ENCODE data around the gene RASSF1.

Gene RASSF1

GRCh38 chr3:50365080-50365841 is 24.6 kb upstream of the RASSF1 start:
- Histone ChIP-seq H3K9me3 (ENCODE audit: control insufficient read depth, insufficient read depth, low read depth, low read length) (no peaks in the 10 kb centered on the region), H3K9ac (ENCODE audit: low read length) (peak overlapping the region; percentile 59), H3K4me3 (ENCODE audit: low read depth, low read length) (peak overlapping the region; percentile 87), H3K27me3 (ENCODE audit: control insufficient read depth, insufficient read depth, low read length) (peaks cover 28% of the 10 kb centered on the region), H3K4me1 (ENCODE audit: control insufficient read depth, insufficient read depth, low read length) (peaks cover 3% of the 10 kb centered on the region; the same call in 1 of the 2 replicates), H3K36me3 (ENCODE audit: control insufficient read depth, insufficient read depth, low read length) (no peaks in the 10 kb centered on the region), H3K27ac (ENCODE audit: low read depth, low read length) (no peak overlapping the region)

DNA sequence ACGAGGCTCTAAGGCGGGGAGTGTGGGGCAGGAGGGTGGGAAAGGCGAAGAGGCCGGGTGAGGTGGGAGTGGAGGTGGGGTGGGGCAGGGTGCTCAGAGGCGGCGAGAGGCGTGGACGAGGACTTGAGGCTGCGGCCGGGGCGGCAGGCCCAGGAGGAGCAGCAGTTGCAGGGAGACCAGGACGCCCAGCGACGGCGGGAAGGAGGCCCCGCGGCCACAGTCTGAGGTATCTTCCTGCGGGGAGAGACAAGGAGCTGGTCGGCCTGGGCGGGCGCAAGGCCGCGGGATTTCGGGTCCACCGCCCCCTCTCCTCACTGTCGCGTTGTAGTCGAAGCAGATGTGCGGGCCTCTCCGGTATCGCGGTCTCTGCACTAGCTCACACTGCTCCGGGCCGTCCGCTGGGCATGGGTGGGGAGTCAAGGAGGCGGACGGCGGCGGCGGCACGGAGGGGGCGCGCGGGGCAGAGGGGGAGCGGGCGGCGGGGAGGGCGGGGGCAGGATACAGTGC is 24.0 kb upstream of the RASSF1 start:
- H3K27me3 ChIP-seq (ENCODE audit: control insufficient read depth, insufficient read depth, low read length): peaks cover 28% of the 10 kb centered on the region
- no peaks in the 10 kb centered on the region for H3K9me3 ChIP-seq (ENCODE audit: control insufficient read depth, insufficient read depth, low read depth, low read length)
- no peak overlapping the region for H3K27ac ChIP-seq (ENCODE audit: low read depth, low read length)
- peak overlapping the region; percentile 87 for H3K4me3 ChIP-seq (ENCODE audit: low read depth, low read length)
- H3K4me1 ChIP-seq (ENCODE audit: control insufficient read depth, insufficient read depth, low read length): peaks cover 7% of the 10 kb centered on the region; the same call in 1 of the 2 replicates
- H3K9ac ChIP-seq (ENCODE audit: low read length): peak overlapping the region; percentile 6
- no peaks in the 10 kb centered on the region for H3K36me3 ChIP-seq (ENCODE audit: control insufficient read depth, insufficient read depth, low read length)

- H3K4me3 ChIP-seq (ENCODE audit: low read depth, low read length): peak overlapping the region; percentile 94
- no peak overlapping the region for H3K9ac ChIP-seq (ENCODE audit: low read length)
- H3K4me1 ChIP-seq (ENCODE audit: control insufficient read depth, insufficient read depth, low read length): peaks cover 33% of the 10 kb centered on the region
- no peak overlapping the region for H3K27ac ChIP-seq (ENCODE audit: low read depth, low read length)
- no peaks in the 10 kb centered on the region for H3K9me3 ChIP-seq (ENCODE audit: control insufficient read depth, insufficient read depth, low read depth, low read length)
- H3K27me3 ChIP-seq (ENCODE audit: control insufficient read depth, insufficient read depth, low read length): peaks cover 13% of the 10 kb centered on the region
- H3K36me3 ChIP-seq (ENCODE audit: control insufficient read depth, insufficient read depth, low read length): peaks cover 23% of the 10 kb centered on the region
These were observed 19.1 kb upstream of the RASSF1 start for GRCh38 chr3:50359760-50360110.

DNA sequence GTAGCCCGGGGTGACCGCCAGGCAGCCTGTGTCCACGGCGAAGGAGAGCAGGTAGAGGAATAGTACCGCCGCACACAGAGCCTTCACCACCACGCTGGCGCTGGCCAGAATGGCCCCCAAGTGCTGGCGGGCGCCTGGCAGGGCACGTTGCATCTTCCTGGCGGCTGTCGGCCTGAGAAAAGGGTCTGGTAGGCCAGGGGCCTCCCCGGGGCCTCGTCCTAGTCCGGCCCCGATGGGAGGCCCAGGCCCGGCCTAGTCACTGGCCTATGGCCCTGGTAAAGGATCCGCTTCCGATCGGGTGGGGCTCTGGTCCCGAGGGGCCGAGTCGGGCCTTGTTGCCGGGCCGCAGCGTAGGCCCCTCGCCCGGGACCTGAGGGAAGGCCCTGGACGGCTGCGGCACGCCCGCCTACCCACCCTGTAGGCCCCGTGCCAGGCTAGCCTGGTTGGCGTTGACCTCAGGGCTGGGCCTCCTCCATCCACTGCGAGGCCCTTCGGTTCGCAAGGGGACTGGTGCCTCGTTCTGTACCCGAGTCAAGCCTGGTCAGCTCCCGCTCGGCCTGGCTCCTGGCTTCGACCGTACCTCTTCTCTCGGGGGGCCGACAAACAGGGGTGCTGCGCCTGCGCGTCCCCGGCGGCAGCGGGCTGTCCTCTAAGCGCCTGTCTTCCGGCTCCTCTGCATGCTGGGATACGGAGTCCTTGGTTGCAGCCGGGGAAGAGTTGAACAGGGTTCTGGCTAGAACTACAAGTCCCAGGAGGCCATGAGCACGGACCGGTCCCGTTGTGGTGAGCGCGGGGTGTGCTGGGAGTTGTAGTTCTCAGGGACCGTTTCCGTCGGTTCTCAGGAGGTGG is 18.5 kb upstream of the RASSF1 start, which contains the start of gene TMEM115:
TMEM115 (minus strand) TSS at position 611 of the 849 bp plus-strand sequence; CDS start at position 153, 458 bp downstream.
- H3K9ac ChIP-seq (ENCODE audit: low read length): peak within 1 kb of the TSS; percentile 85
- H3K27ac ChIP-seq (ENCODE audit: low read depth, low read length): peak within 1 kb of the TSS; percentile 11; the same call in 1 of the 2 replicates
- peaks cover 29% of the 10 kb centered on the region for H3K36me3 ChIP-seq (ENCODE audit: control insufficient read depth, insufficient read depth, low read length)
- peaks cover 30% of the 10 kb centered on the region for H3K4me1 ChIP-seq (ENCODE audit: control insufficient read depth, insufficient read depth, low read length)
- H3K4me3 ChIP-seq (ENCODE audit: low read depth, low read length): peak within 1 kb of the TSS; percentile 94
- peaks cover 8% of the 10 kb centered on the region for H3K27me3 ChIP-seq (ENCODE audit: control insufficient read depth, insufficient read depth, low read length)
- H3K9me3 ChIP-seq (ENCODE audit: control insufficient read depth, insufficient read depth, low read depth, low read length): no peaks in the 10 kb centered on the region

GRCh38 chr3:50358355-50358910 is 17.8 kb upstream of the RASSF1 start:
- Histone ChIP-seq H3K27me3 (ENCODE audit: control insufficient read depth, insufficient read depth, low read length) (peaks cover under 1% of the 10 kb centered on the region; the same call in 1 of the 2 replicates), H3K4me1 (ENCODE audit: control insufficient read depth, insufficient read depth, low read length) (peaks cover 30% of the 10 kb centered on the region), H3K9me3 (ENCODE audit: control insufficient read depth, insufficient read depth, low read depth, low read length) (no peaks in the 10 kb centered on the region), H3K9ac (ENCODE audit: low read length) (peak overlapping the region; percentile 85), H3K4me3 (ENCODE audit: low read depth, low read length) (peak overlapping the region; percentile 94), H3K36me3 (ENCODE audit: control insufficient read depth, insufficient read depth, low read length) (peaks cover 35% of the 10 kb centered on the region), H3K27ac (ENCODE audit: low read depth, low read length) (peak overlapping the region; percentile 11; the same call in 1 of the 2 replicates)

DNA sequence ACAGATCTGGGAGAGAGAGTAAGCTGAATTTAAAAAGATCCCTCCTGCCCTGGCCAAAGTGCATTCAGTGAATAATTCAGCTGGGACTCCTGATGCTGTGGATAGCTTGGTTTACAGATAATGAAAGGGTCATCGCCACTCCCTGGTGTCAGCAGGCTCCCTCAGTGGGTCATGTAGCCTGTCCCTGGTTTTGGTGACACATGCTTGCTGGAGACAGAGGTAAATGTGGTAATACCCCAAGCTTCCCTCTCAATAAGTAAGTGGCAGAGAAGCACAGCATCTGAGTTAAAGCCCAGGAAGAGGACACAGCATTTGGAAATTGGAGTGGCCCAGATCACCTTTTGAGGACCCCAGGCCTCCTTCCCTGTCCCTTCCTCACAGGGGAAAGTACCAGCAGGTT is 16.8 kb upstream of the RASSF1 start:
- Histone ChIP-seq H3K36me3 (ENCODE audit: control insufficient read depth, insufficient read depth, low read length) (peaks cover 39% of the 10 kb centered on the region), H3K4me1 (ENCODE audit: control insufficient read depth, insufficient read depth, low read length) (peaks cover 30% of the 10 kb centered on the region), H3K9ac (ENCODE audit: low read length) (peak overlapping the region; percentile 11), H3K27ac (ENCODE audit: low read depth, low read length) (no peak overlapping the region), H3K4me3 (ENCODE audit: low read depth, low read length) (peak overlapping the region; percentile 94), H3K27me3 (ENCODE audit: control insufficient read depth, insufficient read depth, low read length) (no peaks in the 10 kb centered on the region), H3K9me3 (ENCODE audit: control insufficient read depth, insufficient read depth, low read depth, low read length) (no peaks in the 10 kb centered on the region)

- peaks cover 31% of the 10 kb centered on the region for H3K4me1 ChIP-seq (ENCODE audit: control insufficient read depth, insufficient read depth, low read length)
- H3K27me3 ChIP-seq (ENCODE audit: control insufficient read depth, insufficient read depth, low read length): no peaks in the 10 kb centered on the region
- 0 out of 2 replicates have a peak overlapping the region, but pooled peaks have one; percentile 1 for H3K4me3 ChIP-seq (ENCODE audit: low read depth, low read length)
- no peak overlapping the region for H3K9ac ChIP-seq (ENCODE audit: low read length)
- H3K9me3 ChIP-seq (ENCODE audit: control insufficient read depth, insufficient read depth, low read depth, low read length): no peaks in the 10 kb centered on the region
- no peak overlapping the region for H3K27ac ChIP-seq (ENCODE audit: low read depth, low read length)
- H3K36me3 ChIP-seq (ENCODE audit: control insufficient read depth, insufficient read depth, low read length): peaks cover 39% of the 10 kb centered on the region
These were observed 15.9 kb upstream of the RASSF1 start for GRCh38 chr3:50356553-50356952.

DNA sequence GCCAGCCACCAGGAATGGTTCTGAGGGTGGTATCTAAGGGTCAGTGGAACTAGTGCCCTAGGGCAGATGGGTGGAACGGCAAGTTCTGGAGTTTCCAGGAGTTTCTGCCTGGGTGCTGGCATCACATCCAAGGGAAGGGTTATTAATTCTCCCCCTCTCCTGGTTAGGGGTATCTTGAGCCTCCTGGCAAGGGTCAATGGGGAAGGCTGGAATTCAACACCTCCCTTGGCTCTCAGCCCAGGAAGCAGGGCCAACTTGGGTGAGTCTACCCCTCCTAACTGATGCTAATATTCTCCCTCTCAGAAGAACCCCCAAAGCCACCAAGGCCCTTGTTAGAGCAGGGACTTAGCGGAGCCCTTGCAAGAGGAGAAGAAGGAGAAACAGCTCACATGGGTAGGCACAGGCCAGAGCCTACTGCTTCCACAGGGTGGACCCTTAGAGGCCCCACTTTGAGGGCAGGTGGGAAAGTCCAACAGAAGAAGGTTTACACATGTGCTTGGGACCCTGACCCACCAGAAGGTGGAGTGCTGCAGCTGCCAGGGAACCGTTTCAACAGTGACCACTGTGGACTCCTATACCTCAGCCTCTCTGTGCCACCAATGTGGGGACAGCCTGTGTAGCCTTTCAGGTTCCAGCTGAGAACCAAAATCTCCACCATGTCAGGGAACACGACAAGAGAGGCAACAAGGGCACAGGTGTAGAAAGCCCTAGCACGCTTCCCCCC is 15.4 kb upstream of the RASSF1 start:
- H3K4me1 ChIP-seq (ENCODE audit: control insufficient read depth, insufficient read depth, low read length): peaks cover 36% of the 10 kb centered on the region

GRCh38 chr3:50354850-50355249 is 14.2 kb upstream of the RASSF1 start:
- H3K27me3 ChIP-seq (ENCODE audit: control insufficient read depth, insufficient read depth, low read length): no peaks in the 10 kb centered on the region
- no peaks in the 10 kb centered on the region for H3K9me3 ChIP-seq (ENCODE audit: control insufficient read depth, insufficient read depth, low read depth, low read length)
- peaks cover 39% of the 10 kb centered on the region for H3K36me3 ChIP-seq (ENCODE audit: control insufficient read depth, insufficient read depth, low read length)
- no peak overlapping the region for H3K4me3 ChIP-seq (ENCODE audit: low read depth, low read length)
- peaks cover 40% of the 10 kb centered on the region for H3K4me1 ChIP-seq (ENCODE audit: control insufficient read depth, insufficient read depth, low read length)
- no peak overlapping the region for H3K9ac ChIP-seq (ENCODE audit: low read length)
- no peak overlapping the region for H3K27ac ChIP-seq (ENCODE audit: low read depth, low read length)

More for the DNA sequence above, 15.4 kb upstream of the RASSF1 start:
- Histone ChIP-seq H3K9me3 (ENCODE audit: control insufficient read depth, insufficient read depth, low read depth, low read length) (no peaks in the 10 kb centered on the region), H3K27me3 (ENCODE audit: control insufficient read depth, insufficient read depth, low read length) (no peaks in the 10 kb centered on the region), H3K27ac (ENCODE audit: low read depth, low read length) (no peak overlapping the region), H3K4me3 (ENCODE audit: low read depth, low read length) (no peak overlapping the region), H3K9ac (ENCODE audit: low read length) (no peak overlapping the region), H3K36me3 (ENCODE audit: control insufficient read depth, insufficient read depth, low read length) (peaks cover 39% of the 10 kb centered on the region)

- Histone ChIP-seq H3K27me3 (ENCODE audit: control insufficient read depth, insufficient read depth, low read length) (no peaks in the 10 kb centered on the region), H3K36me3 (ENCODE audit: control insufficient read depth, insufficient read depth, low read length) (peaks cover 39% of the 10 kb centered on the region), H3K27ac (ENCODE audit: low read depth, low read length) (no peak overlapping the region), H3K4me1 (ENCODE audit: control insufficient read depth, insufficient read depth, low read length) (peaks cover 40% of the 10 kb centered on the region), H3K9me3 (ENCODE audit: control insufficient read depth, insufficient read depth, low read depth, low read length) (no peaks in the 10 kb centered on the region), H3K9ac (ENCODE audit: low read length) (no peak overlapping the region), H3K4me3 (ENCODE audit: low read depth, low read length) (no peak overlapping the region)
These were observed 13.6 kb upstream of the RASSF1 start for GRCh38 chr3:50354186-50354764.

Measured in HUES6 (cell line).